HFF-Myc (cell line): Measurements from ENCODE around the gene ZCCHC17.
A peak's percentile ranks its signal among the peaks of the same experiment; 100 is the strongest.

Source experiments
- DNase-seq: peaks from one replicate; pipeline ENCODE4 v3.0.0-alpha.2; 2011; ENCODE audit warnings: low read depth; ENCODE audit errors: extremely low read depth
- H3K4me3 ChIP-seq: replicated peaks from 2 replicates; pipeline ENCODE4 v1.5.1; 2011; ENCODE audit warnings: low read depth, mild to moderate bottlenecking, control low read depth, low read length
- CTCF ChIP-seq: IDR thresholded peaks from 2 replicates; pipeline ENCODE4 v1.5.1; 2012; ENCODE audit warnings: mild to moderate bottlenecking, low read depth, low read length, control low read depth; ENCODE audit errors: missing control alignments

ZCCHC17 gene

GRCh38 chr1:31306278-31306677, 9.4 kb downstream of the ZCCHC17 start:
- DNase-seq = peak; percentile 87
- H3K4me3 ChIP-seq = no peak overlapping the region

GRCh38 chr1:31308036-31308435, 11.2 kb downstream of the ZCCHC17 start:
- DNase-seq = no peak
- no peak overlapping the region for H3K4me3 ChIP-seq
- TF ChIP-seq CTCF = no peak

More at GRCh38 chr1:31306278-31306677, 9.4 kb downstream of the ZCCHC17 start:
- no peak for TF ChIP-seq CTCF

GRCh38 chr1:31310198-31310597, 13.4 kb downstream of the ZCCHC17 start:
- H3K4me3 ChIP-seq = no peak overlapping the region
- peak; percentile 95 for DNase-seq
- no peak for TF ChIP-seq CTCF

- TF ChIP-seq CTCF = no peak
- no peak for DNase-seq
These were observed 19.1 kb downstream of the ZCCHC17 start for GRCh38 chr1:31315902-31316301.

GRCh38 chr1:31318146-31318545, 21.3 kb downstream of the ZCCHC17 start:
- no peak overlapping the region for H3K4me3 ChIP-seq
- no peak for DNase-seq
- TF ChIP-seq CTCF = no peak

More at GRCh38 chr1:31315902-31316301, 19.1 kb downstream of the ZCCHC17 start:
- H3K4me3 ChIP-seq = no peak overlapping the region

GRCh38 chr1:31324093-31324492, 27.3 kb downstream of the ZCCHC17 start:
- no peak for TF ChIP-seq CTCF
- DNase-seq = no peak
- no peak overlapping the region for H3K4me3 ChIP-seq

- no peak overlapping the region for H3K4me3 ChIP-seq
- no peak for TF ChIP-seq CTCF
- no peak for DNase-seq
These were observed 28.2 kb downstream of the ZCCHC17 start for GRCh38 chr1:31324992-31325391.
